Activated naive CD8-positive, alpha-beta T cell treated with anti-CD3 and anti-CD28 coated beads, Interleukin-2, amount 50 U/mL, for 16 hours (primary cell): ENCODE results near the gene VPS26C.

Experiments
- DNase-seq: peaks from one replicate; pipeline ENCODE4 v3.0.0-alpha.2; 2020; ENCODE audit warnings: low read depth, low spot score

VPS26C gene

DNA sequence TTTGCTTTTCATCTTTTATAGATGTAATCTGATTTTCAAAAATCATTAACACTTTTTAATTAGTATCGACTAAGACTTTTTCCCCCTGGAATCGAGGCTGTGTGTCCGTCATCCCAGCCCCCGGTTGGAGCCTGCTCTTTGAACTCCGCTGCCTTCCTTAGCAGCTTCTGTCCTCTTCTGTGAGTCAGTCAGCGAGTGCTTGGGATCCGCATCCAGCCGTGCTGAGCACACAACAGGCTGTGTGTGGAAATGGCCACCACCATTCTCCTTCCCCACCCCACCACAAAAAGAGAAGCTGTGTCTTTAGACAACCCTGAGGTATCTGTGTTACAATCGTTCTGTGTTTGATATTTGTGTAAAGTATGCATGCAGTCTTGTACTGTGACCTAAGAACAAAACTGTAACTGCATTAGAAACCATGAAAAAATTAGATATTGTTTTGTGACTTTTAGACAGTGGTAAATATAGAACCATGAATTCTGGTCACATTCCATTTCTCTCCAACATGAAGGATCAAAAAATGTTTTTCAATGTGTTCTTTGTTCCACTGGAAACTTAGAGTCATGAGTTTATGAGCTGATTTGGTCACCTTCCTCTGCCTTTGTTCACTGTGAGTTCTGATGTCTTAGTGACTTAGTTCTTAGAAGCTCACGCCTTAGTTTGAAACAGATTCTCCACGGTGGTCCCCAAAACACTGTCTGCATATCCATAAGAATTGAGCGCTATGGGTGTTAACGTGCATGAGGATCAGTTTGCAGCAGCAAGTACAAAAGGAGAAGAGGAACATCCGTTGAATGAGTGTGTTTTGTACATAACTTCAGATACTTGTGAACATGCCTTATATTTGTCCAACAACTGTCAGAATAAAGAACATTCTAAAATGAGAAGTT is 64.7 kb downstream of the VPS26C start:
- DNase-seq: no peak

- no peak for DNase-seq
These were observed 66.3 kb downstream of the VPS26C start for GRCh38 chr21:37200641-37201480.

GRCh38 chr21:37199057-37199924 is 67.8 kb downstream of the VPS26C start:
- DNase-seq: no peak

DNA sequence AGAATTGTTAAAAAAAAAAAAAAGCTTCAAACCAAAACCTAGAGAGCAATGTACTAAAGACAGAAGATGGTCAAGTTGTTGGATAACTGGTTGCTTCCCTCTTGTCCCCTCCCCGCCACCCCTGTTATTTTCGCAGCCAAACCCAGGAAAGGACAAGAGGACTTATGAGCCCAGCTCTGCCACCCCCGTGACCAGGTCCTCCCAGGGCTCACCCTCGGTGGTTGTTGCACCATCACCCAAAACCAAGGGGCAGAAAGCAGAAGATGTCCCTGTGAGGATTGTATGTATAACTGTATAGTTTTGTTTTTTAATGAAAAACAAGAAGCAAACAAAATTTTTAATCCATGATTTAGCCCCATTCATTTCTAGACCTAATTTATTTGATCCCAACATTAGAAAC is 69.4 kb downstream of the VPS26C start:
- no peak for DNase-seq

DNA sequence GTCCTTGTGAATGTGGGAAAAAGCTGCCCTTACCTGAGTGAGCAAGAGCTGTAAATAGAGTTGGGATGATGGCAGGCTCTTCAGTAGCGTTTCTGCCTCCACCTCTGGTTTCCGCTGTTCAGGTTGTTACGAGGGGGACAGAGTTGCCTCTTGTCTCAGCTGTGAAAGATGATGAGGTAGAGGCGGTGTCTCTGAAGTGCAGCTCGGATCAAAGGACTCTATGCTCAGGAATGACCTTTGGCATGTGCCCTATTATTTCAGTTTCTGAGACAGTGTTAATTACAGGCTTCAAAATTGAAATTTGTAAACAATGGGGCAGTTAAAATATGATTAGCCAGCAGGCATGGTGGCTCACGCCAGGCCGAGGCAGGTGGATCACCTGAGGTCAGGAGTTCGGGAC is 70.3 kb downstream of the VPS26C start:
- no peak for DNase-seq

DNA sequence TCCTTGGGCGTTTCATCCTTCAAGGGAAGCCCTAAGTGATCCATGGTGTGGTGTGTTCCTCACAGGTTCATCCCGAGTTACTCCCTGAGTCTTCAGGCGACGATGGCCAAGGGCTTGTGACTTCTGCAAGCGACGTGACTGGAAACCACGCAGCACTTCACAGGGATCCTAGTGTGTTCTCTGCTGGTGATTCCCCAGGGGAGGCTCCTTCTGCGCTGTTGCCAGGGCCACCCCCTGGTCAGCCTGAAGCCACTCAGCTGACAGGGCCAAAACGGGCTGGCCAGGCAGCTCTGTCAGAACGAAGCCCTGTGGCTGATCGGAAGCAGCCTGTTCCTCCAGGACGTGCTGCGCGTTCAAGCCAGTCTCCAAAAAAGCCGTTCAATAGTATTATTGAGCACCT is 71.5 kb downstream of the VPS26C start:
- DNase-seq: no peak

DNA sequence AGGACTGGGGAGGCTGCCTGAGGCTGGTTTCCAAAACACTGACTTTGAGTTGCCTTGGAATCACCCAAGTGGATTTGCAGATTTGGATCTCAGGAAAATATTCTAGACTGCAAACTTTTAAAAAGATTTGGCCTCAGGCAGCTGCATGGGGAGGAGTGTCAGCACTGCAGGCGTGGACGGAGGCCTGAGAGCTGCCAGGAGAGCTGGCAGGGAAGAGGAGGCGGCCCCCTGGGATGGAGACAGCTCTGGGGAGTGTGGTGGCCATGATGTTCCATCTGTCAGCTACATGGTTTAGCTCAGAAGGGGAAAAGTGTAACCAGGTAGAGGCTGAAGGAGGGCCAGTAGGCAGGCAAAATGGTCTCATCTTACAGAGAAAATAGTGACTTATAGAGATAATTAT is 72.1 kb downstream of the VPS26C start:
- no peak for DNase-seq

GRCh38 chr21:37193676-37194075 is 73.5 kb downstream of the VPS26C start:
- DNase-seq: no peak

GRCh38 chr21:37193006-37193405 is 74.1 kb downstream of the VPS26C start:
- DNase-seq: no peak

DNA sequence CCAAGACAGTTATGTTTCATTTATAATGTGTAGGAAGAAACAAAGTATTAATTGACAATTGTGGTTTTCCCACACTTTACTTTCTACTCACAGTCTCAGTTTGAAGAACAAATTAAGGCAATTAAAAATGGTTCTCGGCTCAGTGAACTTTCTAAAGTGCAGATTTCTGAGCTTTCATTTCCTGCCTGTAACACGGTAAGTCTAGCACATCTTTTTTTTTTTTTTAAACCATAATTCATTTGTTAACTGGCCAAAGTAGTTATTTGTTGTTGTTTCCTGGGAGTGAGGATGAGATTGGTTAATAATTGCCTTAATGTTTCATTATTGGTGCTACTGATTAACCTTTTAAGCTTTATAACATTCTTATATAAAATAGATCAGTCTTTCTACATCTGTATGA is 75.1 kb downstream of the VPS26C start:
- no peak for DNase-seq

DNA sequence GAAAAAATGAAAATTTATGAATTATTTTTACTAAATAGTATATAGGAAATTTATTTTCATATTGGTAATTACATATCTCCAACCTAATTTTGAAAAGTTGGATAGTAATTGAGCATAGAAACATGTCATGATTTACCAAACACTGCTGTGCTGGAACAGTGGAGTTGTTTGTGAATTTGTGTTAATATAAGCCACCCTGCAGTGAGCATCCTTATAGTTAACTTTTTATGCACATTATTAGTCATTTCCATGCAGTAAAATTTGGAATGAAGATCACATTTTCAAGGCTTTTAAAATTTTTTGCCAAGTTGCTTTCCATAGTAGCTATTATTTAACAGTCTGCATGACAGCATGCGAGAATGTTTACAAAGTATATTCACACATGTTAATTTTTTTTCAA is 78.3 kb downstream of the VPS26C start:
- no peak for DNase-seq

DNA sequence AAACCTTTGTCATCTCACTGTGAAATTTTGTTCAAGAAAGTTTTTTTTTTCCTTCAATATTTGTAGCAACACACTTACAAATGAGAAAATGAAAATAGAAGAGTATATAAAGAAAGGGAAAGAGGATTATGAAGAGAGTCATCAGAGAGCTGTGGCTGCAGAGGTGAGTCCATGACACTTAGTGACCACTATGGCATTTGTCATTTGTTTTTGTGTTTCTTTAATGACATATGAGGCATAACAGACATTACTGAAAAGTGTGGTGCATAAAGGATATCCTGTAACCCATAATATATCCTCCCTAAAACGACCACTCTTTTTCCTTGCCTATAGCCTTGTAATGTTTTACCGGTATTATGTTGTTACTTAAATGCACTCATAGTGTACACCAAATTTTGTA is 80.2 kb downstream of the VPS26C start:
- no peak for DNase-seq

- no peak for DNase-seq
These were observed 82.1 kb downstream of the VPS26C start for GRCh38 chr21:37184784-37185593.

- no peak for DNase-seq
These were observed 83.4 kb downstream of the VPS26C start for GRCh38 chr21:37183749-37184148.

DNA sequence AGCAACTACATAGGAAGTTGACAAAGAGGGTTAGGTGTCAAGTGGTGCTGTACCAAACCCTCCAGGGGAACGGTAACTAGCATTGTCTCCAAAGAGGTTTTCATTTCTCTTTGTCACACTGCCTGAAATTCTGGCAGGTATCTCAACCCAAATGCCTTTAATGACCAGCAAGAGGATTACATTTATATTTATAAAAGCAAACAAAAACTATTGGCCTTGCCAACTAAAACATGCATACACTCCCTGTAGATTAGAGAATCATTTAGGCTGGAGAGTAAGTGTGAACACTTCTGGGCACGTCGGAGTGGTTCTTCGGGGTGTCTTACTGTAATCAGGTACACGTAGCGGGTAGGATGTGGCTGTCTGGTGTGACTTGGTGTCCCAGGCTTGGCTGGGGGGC is 84.9 kb downstream of the VPS26C start:
- DNase-seq: no peak

DNA sequence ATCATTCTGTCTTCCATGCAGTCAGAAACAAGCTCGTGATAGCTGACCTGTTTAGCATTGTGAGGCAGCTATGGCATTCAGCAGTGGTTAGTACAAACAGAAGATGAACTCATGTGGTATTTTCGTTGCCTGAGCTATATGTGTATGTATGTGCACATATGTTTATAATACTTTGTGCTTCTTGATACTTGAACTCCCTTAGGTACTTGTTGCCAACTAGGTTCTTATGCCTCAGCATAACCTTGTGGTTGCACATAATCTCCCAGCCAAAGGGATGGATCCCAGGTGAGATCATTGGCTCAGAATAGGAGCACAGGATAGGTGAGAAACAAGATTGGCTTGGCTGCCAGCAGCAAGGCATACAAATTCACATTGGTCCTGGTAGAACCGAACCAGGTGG is 86.1 kb downstream of the VPS26C start:
- no peak for DNase-seq

DNA sequence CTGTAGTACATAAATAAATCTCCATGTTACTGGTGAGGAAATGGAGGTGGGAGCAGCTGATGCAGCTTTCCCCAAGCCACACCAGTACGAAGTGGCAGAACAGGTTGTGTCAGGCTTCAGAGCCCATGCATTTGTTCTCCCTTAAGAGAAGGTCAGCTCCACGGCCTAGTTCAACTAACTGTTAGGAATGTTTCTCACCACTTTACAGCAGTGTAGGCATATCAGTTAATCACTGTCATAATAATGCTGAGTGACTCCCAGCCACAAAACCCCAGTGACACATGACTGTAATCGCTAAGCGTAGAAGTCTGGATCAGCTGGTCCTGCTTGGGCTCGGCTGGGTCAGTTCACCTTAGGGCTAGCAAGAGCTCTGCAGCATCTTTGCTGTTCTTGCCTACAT is 90.4 kb downstream of the VPS26C start:
- no peak for DNase-seq
